ENCODE results near the gene RAMP3. TPM values are rescaled to one million over a fixed set of nuclear protein-coding genes. Genes with fewer than 3 reads are reported as not detected.

The RAMP3 gene
- total and polyA plus RNA-seq, 9 of the 15 experiments (the other 6 are each of a cell fraction or from before 2014, with no cell fraction given): not detected

DNA sequence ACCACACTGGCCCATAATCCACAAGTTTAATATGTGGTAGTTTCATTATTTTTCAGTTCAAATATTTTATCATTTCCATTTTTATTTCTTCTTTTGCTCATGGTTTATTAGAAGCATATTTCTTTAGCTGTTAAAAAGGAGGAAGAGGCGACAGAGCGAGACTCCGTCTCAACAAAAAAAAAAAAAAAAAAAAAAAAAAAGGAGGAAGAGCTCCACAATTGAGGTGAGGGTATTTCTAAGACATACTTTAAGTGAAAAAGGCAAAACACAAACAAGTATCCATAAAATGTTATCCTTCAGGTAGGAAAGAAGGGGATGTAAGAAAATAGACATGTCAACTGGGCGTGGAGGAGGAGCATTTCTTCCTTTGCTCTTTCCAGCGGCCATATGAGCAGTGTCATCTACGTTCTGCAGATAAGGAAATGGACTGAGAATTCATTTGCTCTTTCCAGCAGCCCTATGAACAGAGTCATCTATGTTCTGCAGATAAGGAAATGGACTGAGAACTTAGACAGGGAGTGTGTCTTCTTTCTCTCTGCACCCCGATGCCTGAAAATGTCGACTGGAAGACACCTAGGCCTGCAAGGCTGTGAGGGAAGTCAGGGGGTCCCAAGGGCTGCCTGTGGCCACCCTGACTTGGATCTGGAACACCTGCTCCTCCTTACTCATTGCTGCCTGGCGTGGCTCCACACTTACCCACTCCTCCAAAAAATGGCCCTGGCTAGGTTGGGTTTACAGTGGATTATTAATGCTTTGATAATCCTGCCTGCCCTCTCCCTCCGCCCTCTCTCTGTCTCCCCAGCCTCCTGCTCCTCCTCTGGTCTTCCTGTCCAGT is 18.9 kb upstream of the RAMP3 start (continued):
- TF ChIP-seq ZKSCAN8 (CRISPR knock-in tag; IDR thresholded peaks at IDR 0.05) (no peak), SMARCE1 (IDR thresholded peaks at IDR 0.05) (0 out of 2 replicates have a peak, but pooled peaks have one; percentile 36), ZNF263 (CRISPR knock-in tag; IDR thresholded peaks at IDR 0.05; ENCODE audit: borderline replicate concordance) (peak; percentile 66; the same call in 1 of the 2 replicates), SOX6 (IDR thresholded peaks at IDR 0.05) (peak; percentile 22; the same call in 1 of the 2 replicates), HMGN3 (IDR thresholded peaks at IDR 0.05; ENCODE audit: borderline replicate concordance, extremely low read depth, insufficient read length, low read depth, low read length) (no peak), FOSL1 (tag; conservative IDR thresholded peaks at IDR 0.05) (peak; percentile 57), JUND (IDR thresholded peaks at IDR 0.05; ENCODE audit: borderline replicate concordance, low read depth, low read length) (peak; percentile 62; the same call in 1 of the 2 replicates), JUND (tag; IDR thresholded peaks at IDR 0.05; ENCODE audit: borderline replicate concordance, low read depth, low read length) (peak; percentile 70; the same call in 2 of the 3 replicates), AFF1 (IDR thresholded peaks at IDR 0.05; ENCODE audit: low read depth in 1 of 2, partially characterized antibody in 2 of 2) (peak in 1 of 2 experiments; percentile 43), SPI1 (IDR thresholded peaks at IDR 0.05; ENCODE audit: borderline replicate concordance, low read depth, low read length) (no peak; the same call in 1 of the 2 replicates)
- TF ChIP-seq, protein P1, sequence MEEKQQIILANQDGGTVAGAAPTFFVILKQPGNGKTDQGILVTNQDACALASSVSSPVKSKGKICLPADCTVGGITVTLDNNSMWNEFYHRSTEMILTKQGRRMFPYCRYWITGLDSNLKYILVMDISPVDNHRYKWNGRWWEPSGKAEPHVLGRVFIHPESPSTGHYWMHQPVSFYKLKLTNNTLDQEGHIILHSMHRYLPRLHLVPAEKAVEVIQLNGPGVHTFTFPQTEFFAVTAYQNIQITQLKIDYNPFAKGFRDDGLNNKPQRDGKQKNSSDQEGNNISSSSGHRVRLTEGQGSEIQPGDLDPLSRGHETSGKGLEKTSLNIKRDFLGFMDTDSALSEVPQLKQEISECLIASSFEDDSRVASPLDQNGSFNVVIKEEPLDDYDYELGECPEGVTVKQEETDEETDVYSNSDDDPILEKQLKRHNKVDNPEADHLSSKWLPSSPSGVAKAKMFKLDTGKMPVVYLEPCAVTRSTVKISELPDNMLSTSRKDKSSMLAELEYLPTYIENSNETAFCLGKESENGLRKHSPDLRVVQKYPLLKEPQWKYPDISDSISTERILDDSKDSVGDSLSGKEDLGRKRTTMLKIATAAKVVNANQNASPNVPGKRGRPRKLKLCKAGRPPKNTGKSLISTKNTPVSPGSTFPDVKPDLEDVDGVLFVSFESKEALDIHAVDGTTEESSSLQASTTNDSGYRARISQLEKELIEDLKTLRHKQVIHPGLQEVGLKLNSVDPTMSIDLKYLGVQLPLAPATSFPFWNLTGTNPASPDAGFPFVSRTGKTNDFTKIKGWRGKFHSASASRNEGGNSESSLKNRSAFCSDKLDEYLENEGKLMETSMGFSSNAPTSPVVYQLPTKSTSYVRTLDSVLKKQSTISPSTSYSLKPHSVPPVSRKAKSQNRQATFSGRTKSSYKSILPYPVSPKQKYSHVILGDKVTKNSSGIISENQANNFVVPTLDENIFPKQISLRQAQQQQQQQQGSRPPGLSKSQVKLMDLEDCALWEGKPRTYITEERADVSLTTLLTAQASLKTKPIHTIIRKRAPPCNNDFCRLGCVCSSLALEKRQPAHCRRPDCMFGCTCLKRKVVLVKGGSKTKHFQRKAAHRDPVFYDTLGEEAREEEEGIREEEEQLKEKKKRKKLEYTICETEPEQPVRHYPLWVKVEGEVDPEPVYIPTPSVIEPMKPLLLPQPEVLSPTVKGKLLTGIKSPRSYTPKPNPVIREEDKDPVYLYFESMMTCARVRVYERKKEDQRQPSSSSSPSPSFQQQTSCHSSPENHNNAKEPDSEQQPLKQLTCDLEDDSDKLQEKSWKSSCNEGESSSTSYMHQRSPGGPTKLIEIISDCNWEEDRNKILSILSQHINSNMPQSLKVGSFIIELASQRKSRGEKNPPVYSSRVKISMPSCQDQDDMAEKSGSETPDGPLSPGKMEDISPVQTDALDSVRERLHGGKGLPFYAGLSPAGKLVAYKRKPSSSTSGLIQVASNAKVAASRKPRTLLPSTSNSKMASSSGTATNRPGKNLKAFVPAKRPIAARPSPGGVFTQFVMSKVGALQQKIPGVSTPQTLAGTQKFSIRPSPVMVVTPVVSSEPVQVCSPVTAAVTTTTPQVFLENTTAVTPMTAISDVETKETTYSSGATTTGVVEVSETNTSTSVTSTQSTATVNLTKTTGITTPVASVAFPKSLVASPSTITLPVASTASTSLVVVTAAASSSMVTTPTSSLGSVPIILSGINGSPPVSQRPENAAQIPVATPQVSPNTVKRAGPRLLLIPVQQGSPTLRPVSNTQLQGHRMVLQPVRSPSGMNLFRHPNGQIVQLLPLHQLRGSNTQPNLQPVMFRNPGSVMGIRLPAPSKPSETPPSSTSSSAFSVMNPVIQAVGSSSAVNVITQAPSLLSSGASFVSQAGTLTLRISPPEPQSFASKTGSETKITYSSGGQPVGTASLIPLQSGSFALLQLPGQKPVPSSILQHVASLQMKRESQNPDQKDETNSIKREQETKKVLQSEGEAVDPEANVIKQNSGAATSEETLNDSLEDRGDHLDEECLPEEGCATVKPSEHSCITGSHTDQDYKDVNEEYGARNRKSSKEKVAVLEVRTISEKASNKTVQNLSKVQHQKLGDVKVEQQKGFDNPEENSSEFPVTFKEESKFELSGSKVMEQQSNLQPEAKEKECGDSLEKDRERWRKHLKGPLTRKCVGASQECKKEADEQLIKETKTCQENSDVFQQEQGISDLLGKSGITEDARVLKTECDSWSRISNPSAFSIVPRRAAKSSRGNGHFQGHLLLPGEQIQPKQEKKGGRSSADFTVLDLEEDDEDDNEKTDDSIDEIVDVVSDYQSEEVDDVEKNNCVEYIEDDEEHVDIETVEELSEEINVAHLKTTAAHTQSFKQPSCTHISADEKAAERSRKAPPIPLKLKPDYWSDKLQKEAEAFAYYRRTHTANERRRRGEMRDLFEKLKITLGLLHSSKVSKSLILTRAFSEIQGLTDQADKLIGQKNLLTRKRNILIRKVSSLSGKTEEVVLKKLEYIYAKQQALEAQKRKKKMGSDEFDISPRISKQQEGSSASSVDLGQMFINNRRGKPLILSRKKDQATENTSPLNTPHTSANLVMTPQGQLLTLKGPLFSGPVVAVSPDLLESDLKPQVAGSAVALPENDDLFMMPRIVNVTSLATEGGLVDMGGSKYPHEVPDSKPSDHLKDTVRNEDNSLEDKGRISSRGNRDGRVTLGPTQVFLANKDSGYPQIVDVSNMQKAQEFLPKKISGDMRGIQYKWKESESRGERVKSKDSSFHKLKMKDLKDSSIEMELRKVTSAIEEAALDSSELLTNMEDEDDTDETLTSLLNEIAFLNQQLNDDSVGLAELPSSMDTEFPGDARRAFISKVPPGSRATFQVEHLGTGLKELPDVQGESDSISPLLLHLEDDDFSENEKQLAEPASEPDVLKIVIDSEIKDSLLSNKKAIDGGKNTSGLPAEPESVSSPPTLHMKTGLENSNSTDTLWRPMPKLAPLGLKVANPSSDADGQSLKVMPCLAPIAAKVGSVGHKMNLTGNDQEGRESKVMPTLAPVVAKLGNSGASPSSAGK (IDR thresholded peaks at IDR 0.05): peak; percentile 42; the same call in 1 of the 2 replicates
